Activated CD8-positive, alpha-beta T cell treated with anti-CD3 and anti-CD28 coated beads for 36 hours (primary cell): Measurements from ENCODE around the gene CRHR2. TPM values are rescaled to one million over a fixed set of nuclear protein-coding genes. Genes with fewer than 3 reads are reported as not detected.
A peak's percentile ranks its signal among the peaks of the same experiment; 100 is the strongest.

Source experiments
- ATAC-seq: fragments of 200-7000 bp; cut with Tn5 transposase; one replicate; pipeline ENCODE4 v1.10.0; 2021; ENCODE audit warnings: mild to moderate bottlenecking, moderate library complexity
- CTCF ChIA-PET: fragments of 350-600 bp; sonication (Branson Sonifier 250); formaldehyde crosslinking; loops from one replicate; lab custom pipeline; 2021; ENCODE audit warnings: antibody characterized with exemption; lab: Charles Lee
- POLR2A ChIA-PET: fragments of 350-600 bp; sonication (Branson Sonifier 250); formaldehyde crosslinking; loops from one replicate; lab custom pipeline; 2021; ENCODE audit warnings: antibody characterized with exemption; lab: Charles Lee
- DNase-seq: peaks from one replicate; pipeline ENCODE4 v3.0.0-alpha.2; 2020
- H3K27ac Mint-ChIP-seq: one replicate; pipeline ENCODE4 v1.8.0; 2021; ENCODE audit warnings: mild to moderate bottlenecking, mixed read lengths
- H3K27me3 Mint-ChIP-seq: one replicate; pipeline ENCODE4 v1.8.0; 2021; ENCODE audit warnings: mixed read lengths
- H3K36me3 Mint-ChIP-seq: one replicate; pipeline ENCODE4 v1.8.0; 2021; ENCODE audit warnings: low read depth, mixed read lengths
- H3K4me1 Mint-ChIP-seq: one replicate; pipeline ENCODE4 v1.8.0; 2021; ENCODE audit warnings: low read depth, mixed read lengths
- H3K4me3 Mint-ChIP-seq: one replicate; pipeline ENCODE4 v1.8.0; 2021; ENCODE audit warnings: mild to moderate bottlenecking, moderate library complexity, mixed read lengths
- H3K9me3 Mint-ChIP-seq: one replicate; pipeline ENCODE4 v1.8.0; 2021; ENCODE audit warnings: mixed read lengths
- CTCF ChIP-seq: fragments of 200-600 bp; IDR thresholded peaks from one replicate; pipeline ENCODE4 v1.8.0; 2022; ENCODE audit warnings: antibody characterized with exemption, mild to moderate bottlenecking
- intact Hi-C: fragments of 100-400 bp; cut with micrococcal nuclease; formaldehyde crosslinking; loops from one replicate; pipeline ENCODE4 v1.10.0; 2022
- total RNA-seq, 2 experiments: library from RNA; stranded (reverse); gene quantifications; one replicate each; pipeline ENCODE4 v1.2.3, GENCODE V29; 2021

CRHR2 gene
- total RNA-seq, 2 experiments from 2014 or later, result not detected

DNA sequence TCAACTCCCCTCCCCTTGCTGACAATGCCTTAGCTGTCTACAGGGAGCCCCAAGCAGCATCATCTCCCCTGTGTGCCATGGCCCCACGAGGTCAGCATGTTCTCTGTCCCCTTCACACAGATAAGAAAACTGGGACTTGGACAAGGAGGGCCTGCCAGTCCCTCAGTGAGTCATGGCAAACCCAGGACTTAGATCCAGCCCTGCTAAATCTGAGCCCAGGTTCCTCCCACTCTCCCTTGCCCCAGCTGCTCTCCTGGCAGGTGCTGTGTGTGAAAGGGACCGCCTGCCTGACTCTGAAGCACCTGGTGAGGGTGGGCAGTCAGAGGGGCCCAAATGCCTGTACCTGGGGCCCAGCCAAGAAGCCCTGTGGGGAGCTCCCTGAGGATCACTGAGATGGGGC, 7.4 kb downstream of the CRHR2 start:
- POLR2A ChIA-PET, result no interaction called here
- no peak overlapping the region for H3K27ac Mint-ChIP-seq
- CTCF ChIA-PET, result no interaction called here
- no peak overlapping the region for H3K4me3 Mint-ChIP-seq
- no peak for TF ChIP-seq CTCF
- H3K9me3 Mint-ChIP-seq, result no peaks in the 10 kb centered on the region
- intact Hi-C loops, result no loop called here
- H3K27me3 Mint-ChIP-seq, result peaks cover 22% of the 10 kb centered on the region
- no peaks in the 10 kb centered on the region for H3K4me1 Mint-ChIP-seq
- no peaks in the 10 kb centered on the region for H3K36me3 Mint-ChIP-seq
- DNase-seq (no peak), ATAC-seq (no peak)

DNA sequence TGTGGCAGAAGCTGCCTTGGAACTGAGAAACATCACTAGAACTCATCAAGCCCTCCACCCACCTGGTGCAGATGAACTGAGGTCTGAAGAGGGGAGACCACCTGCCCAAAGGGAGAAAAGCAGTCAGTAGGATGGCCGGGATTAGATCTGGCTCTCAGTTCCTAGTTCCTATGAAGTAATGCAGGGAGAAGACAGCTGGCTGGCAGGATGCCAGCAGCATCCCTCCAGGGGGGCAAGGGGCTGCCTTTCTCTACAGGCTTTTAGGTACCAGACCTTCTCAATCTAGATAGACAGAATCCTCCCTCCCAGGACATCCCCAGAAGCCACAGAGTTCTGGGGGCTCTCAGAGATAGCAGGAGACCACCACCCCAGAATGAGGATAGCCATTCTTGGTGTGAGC, 7.8 kb downstream of the CRHR2 start:
- Mint-ChIP-seq H3K9me3 (no peaks in the 10 kb centered on the region), H3K27me3 (peaks cover 22% of the 10 kb centered on the region), H3K27ac (no peak overlapping the region), H3K4me3 (no peak overlapping the region), H3K4me1 (no peaks in the 10 kb centered on the region), H3K36me3 (no peaks in the 10 kb centered on the region)
- ChIA-PET CTCF (no interaction called here), POLR2A (no interaction called here)
- ATAC-seq (no peak), DNase-seq (no peak)
- TF ChIP-seq CTCF, result no peak
- intact Hi-C loops, result no loop called here

DNA sequence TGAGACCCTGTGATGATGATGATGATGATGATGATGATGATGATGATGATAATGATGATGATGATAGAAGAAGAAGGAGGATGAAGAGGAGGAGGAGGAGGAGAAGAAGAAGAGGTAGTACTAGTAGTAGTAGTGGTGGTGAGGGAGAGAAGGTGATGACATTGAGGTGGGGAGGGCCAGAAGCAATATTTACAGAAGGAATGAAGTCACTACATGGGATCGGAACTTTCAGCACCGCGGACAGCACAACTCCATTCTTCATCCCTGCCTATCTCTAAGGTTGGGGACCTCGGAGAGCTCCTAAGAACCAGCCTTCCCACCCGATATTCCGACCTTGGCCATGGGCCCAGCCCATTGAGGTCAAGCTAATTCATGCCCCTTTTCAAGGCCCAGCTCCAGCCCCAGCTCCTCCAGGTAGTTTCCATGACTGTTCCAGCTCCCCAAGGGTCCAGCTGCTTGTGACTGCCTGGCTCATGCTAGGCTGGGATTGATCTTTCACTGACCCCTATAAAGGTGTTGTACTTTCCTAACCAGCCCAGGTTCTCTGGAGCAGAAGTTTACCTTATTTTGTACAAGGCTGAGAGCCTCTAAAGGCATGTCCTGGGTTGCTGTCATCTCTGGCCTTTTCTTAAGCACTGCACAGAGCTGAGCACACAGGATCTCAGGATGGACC, 10.3 kb downstream of the CRHR2 start:
- TF ChIP-seq CTCF, result no peak
- DNase-seq (peak; percentile 47), ATAC-seq (no peak)
- ChIA-PET POLR2A (interaction anchor here (0.9 kb wide), 1 partner anchor 8 kb away, joined by 4 read pairs; no protein-coding TSS in a partner anchor), CTCF (interaction anchor here (1.2 kb wide), 1 partner anchor 66 kb away, joined by 6 read pairs; no protein-coding TSS in a partner anchor)
- Mint-ChIP-seq H3K9me3 (no peaks in the 10 kb centered on the region), H3K27ac (no peak overlapping the region), H3K4me1 (no peaks in the 10 kb centered on the region), H3K4me3 (no peak overlapping the region), H3K36me3 (no peaks in the 10 kb centered on the region), H3K27me3 (peaks cover 9% of the 10 kb centered on the region)
- intact Hi-C loops, result no loop called here

DNA sequence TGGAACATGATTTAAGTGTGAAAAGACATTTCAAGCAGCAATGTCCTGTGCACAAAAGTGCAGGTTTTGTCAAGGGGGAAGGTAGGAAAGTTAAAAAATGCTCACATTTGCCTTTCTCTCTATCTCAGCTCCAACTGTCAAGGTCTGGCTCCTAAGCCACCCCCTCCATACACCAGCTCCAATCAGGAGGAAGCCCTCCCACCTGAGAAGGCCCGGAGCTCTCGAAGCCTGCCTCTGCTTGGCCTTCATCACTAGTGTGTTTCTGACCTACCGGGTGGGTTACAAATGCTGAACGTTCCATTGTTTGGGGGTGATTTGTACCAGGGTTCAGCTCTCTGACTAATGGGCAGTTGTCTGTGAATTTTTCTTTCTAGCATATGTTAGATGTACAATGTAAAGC, 14.2 kb downstream of the CRHR2 start:
- CTCF ChIA-PET, result interaction anchor here (0.8 to 1.0 kb wide), 2 partner anchors 12 to 72 kb away, joined by 4 to 6 read pairs; no protein-coding TSS in a partner anchor
- Mint-ChIP-seq H3K4me3 (no peak overlapping the region), H3K4me1 (no peaks in the 10 kb centered on the region), H3K27me3 (no peaks in the 10 kb centered on the region), H3K27ac (no peak overlapping the region), H3K9me3 (no peaks in the 10 kb centered on the region), H3K36me3 (no peaks in the 10 kb centered on the region)
- TF ChIP-seq CTCF, result no peak
- intact Hi-C loops, result no loop called here
- ATAC-seq, result no peak
- POLR2A ChIA-PET, result no interaction called here
- no peak for DNase-seq

DNA sequence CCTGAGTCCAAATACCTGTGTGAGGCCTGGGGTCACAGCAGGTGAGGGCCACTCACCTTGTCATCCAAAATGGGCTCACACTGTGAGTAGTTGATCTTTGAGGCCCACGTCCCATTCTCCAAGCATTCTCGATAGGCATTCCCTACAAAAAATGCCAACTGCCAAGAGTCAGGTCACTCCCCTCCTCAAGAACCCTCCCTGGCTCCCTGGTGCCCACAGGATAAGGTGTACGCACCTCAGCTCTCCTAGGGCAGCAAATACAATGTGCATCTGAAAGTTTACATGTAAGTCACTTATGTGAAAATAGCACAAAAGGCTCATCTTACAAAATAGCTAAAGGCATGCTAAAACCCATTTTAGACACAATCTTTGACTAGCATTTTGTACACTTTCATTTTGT, 15.1 kb downstream of the CRHR2 start:
- Mint-ChIP-seq H3K9me3 (no peaks in the 10 kb centered on the region), H3K27ac (no peak overlapping the region), H3K4me1 (no peaks in the 10 kb centered on the region), H3K27me3 (no peaks in the 10 kb centered on the region), H3K36me3 (no peaks in the 10 kb centered on the region), H3K4me3 (no peak overlapping the region)
- TF ChIP-seq CTCF, result no peak
- POLR2A ChIA-PET, result no interaction called here
- CTCF ChIA-PET, result interaction anchor here (2.1 kb wide), 1 partner anchor 73 kb away, joined by 5 read pairs; no protein-coding TSS in a partner anchor
- ATAC-seq (no peak), DNase-seq (no peak)
- intact Hi-C loops, result no loop called here
